Endothelial cell of umbilical vein (primary cell): ENCODE measurements around the gene FIGLA. TPM values are rescaled to one million over a fixed set of nuclear protein-coding genes. Genes with fewer than 3 reads are reported as not detected.

Experiments used
- BruUV-seq: library from RNA; stranded (reverse); fragments of 400-500 nt; replicated peaks from 2 replicates; lab custom pipeline; 2021; lab: Mats Ljungman, UMichigan
- CTCF ChIA-PET: fragments of 300-600, 350-600 bp; sonication (Branson Sonifier 250); formaldehyde crosslinking; loops from one replicate; lab custom pipeline; 2021; ENCODE audit warnings: antibody characterized with exemption, inconsistent platforms; lab: Charles Lee
- POLR2A ChIA-PET: fragments of 300-600, 350-600 bp; sonication (Branson Sonifier 250); formaldehyde crosslinking; loops from one replicate; lab custom pipeline; 2021; ENCODE audit warnings: antibody characterized with exemption, inconsistent platforms; lab: Charles Lee
- DNase-seq: peaks from one replicate; pipeline ENCODE4 v3.0.0-alpha.2; 2011; ENCODE audit warnings: low read depth, low spot score
- FAIRE-seq: peaks from 2 replicates; lab custom pipeline; 2011; peaks lifted over from hg19 to GRCh38; lab: Jason Lieb, UNC
- H2AFZ ChIP-seq: 2 replicates; pipeline ENCODE4 v1.6.0; 2012; ENCODE audit warnings: low read depth, low read length, control low read depth, inconsistent platforms
- H3K27ac ChIP-seq: 2 replicates; pipeline ENCODE4 v1.5.1; 2011; ENCODE audit warnings: low read depth, mild to moderate bottlenecking, control low read depth, low read length, moderate library complexity; ENCODE audit not compliant: insufficient read depth
- H3K27me3 ChIP-seq, 2 experiments: 2 replicates each; pipeline versions ENCODE4 v1.6.0 to v1.6.1; 2011; ENCODE audit warnings: low read length in 2 of 2, mixed read lengths in 1 of 2; ENCODE audit not compliant: control insufficient read depth in 2 of 2, insufficient read depth in 2 of 2
- H3K36me3 ChIP-seq, 2 experiments: 2 replicates in 1 of 2; 3 replicates in 1 of 2; pipeline ENCODE4 v1.5.1; 2011; ENCODE audit warnings: low read length in 2 of 2, mild to moderate bottlenecking in 1 of 2, moderate library complexity in 1 of 2; ENCODE audit not compliant: control insufficient read depth in 2 of 2, insufficient read depth in 2 of 2; ENCODE audit errors: extremely low read depth in 1 of 2
- H3K4me1 ChIP-seq: 3 replicates; pipeline ENCODE4 v1.5.1; 2011; ENCODE audit warnings: mild to moderate bottlenecking, low read length; ENCODE audit not compliant: control insufficient read depth, insufficient read depth; ENCODE audit errors: extremely low read depth
- H3K4me2 ChIP-seq: 2 replicates; pipeline ENCODE4 v1.6.1; 2011; ENCODE audit warnings: low read length, control low read depth, mixed read lengths; ENCODE audit not compliant: insufficient read depth
- H3K4me3 ChIP-seq, 3 experiments: fragments of 200-600 bp in 1 of 3; sonication (generic), shearing (Covaris generic) in 1 of 3; replicated peaks in 1 of 3; 2 replicates each; pipeline ENCODE4 v1.5.1; 2011 to 2016; ENCODE audit warnings: control low read depth in 3 of 3, low read length in 3 of 3, mild to moderate bottlenecking in 2 of 3, inconsistent platforms in 1 of 3, low read depth in 1 of 3, moderate library complexity in 1 of 3; ENCODE audit not compliant: insufficient read depth in 1 of 3
- H3K79me2 ChIP-seq: 2 replicates; pipeline ENCODE4 v1.6.0; 2012; ENCODE audit warnings: low read length, inconsistent platforms; ENCODE audit not compliant: control insufficient read depth, insufficient read depth
- H3K9ac ChIP-seq: replicated peaks from 2 replicates; pipeline ENCODE3; 2011; ENCODE audit warnings: low read length, control low read depth; ENCODE audit not compliant: insufficient read depth; ENCODE audit errors: extremely low read depth
- H3K9me1 ChIP-seq: replicated peaks from 3 replicates; pipeline ENCODE4 v1.6.0; 2011; ENCODE audit warnings: mild to moderate bottlenecking, low read length; ENCODE audit not compliant: control insufficient read depth, insufficient read depth; ENCODE audit errors: extremely low read depth
- H3K9me3 ChIP-seq: replicated peaks from 2 replicates; pipeline ENCODE4 v1.5.1; 2012; ENCODE audit warnings: low read length, inconsistent platforms; ENCODE audit not compliant: control insufficient read depth, insufficient read depth
- H4K20me1 ChIP-seq: replicated peaks from 2 replicates; pipeline ENCODE3; 2011; ENCODE audit warnings: mild to moderate bottlenecking, low read length; ENCODE audit not compliant: control insufficient read depth, insufficient read depth; ENCODE audit errors: extremely low read depth
- CTCF ChIP-seq, 2 donors: IDR thresholded peaks; 1 replicate in 1 of 2; 2 replicates in 1 of 2; pipeline ENCODE4 v1.5.1; 2011; ENCODE audit warnings: low read length in 2 of 2, mild to moderate bottlenecking in 2 of 2, moderate library complexity in 2 of 2, control low read depth in 1 of 2, inconsistent platforms in 1 of 2, low read depth in 1 of 2; ENCODE audit not compliant: insufficient read depth in 1 of 2; ENCODE audit errors: extremely low read depth in 1 of 2
- EZH2 ChIP-seq: IDR thresholded peaks from 2 replicates; pipeline ENCODE4 v1.6.1; 2012; ENCODE audit warnings: borderline replicate concordance, low read depth, mild to moderate bottlenecking, moderate library complexity, low read length, inconsistent platforms; ENCODE audit not compliant: severe bottlenecking
- FOS ChIP-seq: IDR thresholded peaks from 2 replicates; pipeline ENCODE4 v1.6.1; 2011; ENCODE audit warnings: mild to moderate bottlenecking, low read length, moderate library complexity, borderline replicate concordance; ENCODE audit not compliant: insufficient read depth
- GATA2 ChIP-seq: IDR thresholded peaks from 2 replicates; pipeline ENCODE4 v1.7.0; 2011; ENCODE audit warnings: low read depth, mild to moderate bottlenecking, moderate library complexity, mixed read lengths, low read length; ENCODE audit not compliant: insufficient read length, insufficient read depth
- JUN ChIP-seq: IDR thresholded peaks from 2 replicates; pipeline ENCODE4 v1.6.1; 2011; ENCODE audit warnings: borderline replicate concordance, low read depth; ENCODE audit not compliant: insufficient read length, insufficient read depth
- MAX ChIP-seq: IDR thresholded peaks from 2 replicates; pipeline ENCODE4 v1.6.1; 2011; ENCODE audit not compliant: insufficient read depth, insufficient read length
- MYC ChIP-seq: IDR thresholded peaks from one replicate; pipeline ENCODE4 v1.6.1; 2011; ENCODE audit warnings: mild to moderate bottlenecking, low read depth, low read length
- POLR2A ChIP-seq: IDR thresholded peaks from 2 replicates; pipeline ENCODE4 v1.6.1; 2012; ENCODE audit warnings: low read depth, mild to moderate bottlenecking, control low read depth, low read length
- POLR2AphosphoS5 ChIP-seq: IDR thresholded peaks from 2 replicates; pipeline ENCODE4 v1.6.1; 2012; ENCODE audit warnings: low read depth, mild to moderate bottlenecking, control low read depth, low read length, moderate library complexity; ENCODE audit not compliant: insufficient read depth
- dilution Hi-C: fragments of 300-500 bp; cut with MboI; formaldehyde crosslinking; loops from one replicate; pipeline ENCODE4 v1.15.0; 2019; ENCODE audit warnings: low sequenced_read_pairs; ENCODE audit not compliant: extremely low pct_ligation_motif_present
- intact Hi-C: fragments of 100-400 bp; cut with micrococcal nuclease; formaldehyde crosslinking; loops from one replicate; pipeline ENCODE4 v1.10.0; 2022
- polyA plus RNA-seq, 4 experiments: library from polyadenylated mRNA; depleted of rRNA in 3 of 4; stranded (reverse) in 3 of 4; unstranded in 1 of 4; fragments of >200 nt; gene quantifications; 2 replicates each; pipeline versions ENCODE4 v1.2.1 to v1.2.3, GENCODE V29; 2011 to 2012; ENCODE audit warnings: missing spikeins in 1 of 4
- total RNA-seq: library from RNA; stranded (reverse); gene quantifications from 2 replicates; pipeline ENCODE4 v1.2.3, GENCODE V29; 2021

Gene FIGLA
- total and polyA plus RNA-seq, 2 donors (not counting 3 experiments of a cell fraction or from before 2014, with no cell fraction given) = not detected

- no peaks in the 10 kb centered on the region for H3K36me3 ChIP-seq
- TF ChIP-seq CTCF (IDR thresholded peaks at IDR 0.05; ENCODE audit: extremely low read depth in 1 of 2, insufficient read depth in 1 of 2, low read depth in 1 of 2, low read length in 2 of 2) = no peak
- TF ChIP-seq MAX = no peak
- no peak for TF ChIP-seq MYC
- no peak for TF ChIP-seq POLR2A
- no peak for TF ChIP-seq FOS
- TF ChIP-seq POLR2AphosphoS5 = no peak
- TF ChIP-seq GATA2 = no peak
- no peak for TF ChIP-seq JUN
- TF ChIP-seq EZH2 = no peak
- FAIRE-seq (no peak), DNase-seq (no peak)
- H3K9me3 ChIP-seq = no peaks in the 10 kb centered on the region
- dilution Hi-C loops (no loop called here), intact Hi-C loops (no loop called here)
- ChIA-PET POLR2A (no interaction called here), CTCF (interaction anchor here (0.7 to 3.2 kb wide), 3 partner anchors 9 to 91 kb away, joined by 3 to 17 read pairs (median 5); partner anchors contain the start of gene FIGLA)
- BruUV-seq = no TSS peak
- no peak overlapping the region for H3K9ac ChIP-seq
- H3K79me2 ChIP-seq = no peaks in the 10 kb centered on the region
- H2AFZ ChIP-seq = no peak overlapping the region
- H3K4me1 ChIP-seq = no peaks in the 10 kb centered on the region
- no peaks in the 10 kb centered on the region for H3K9me1 ChIP-seq
- H3K4me2 ChIP-seq = no peak overlapping the region
- no peak overlapping the region for H3K27ac ChIP-seq
- no peaks in the 10 kb centered on the region for H4K20me1 ChIP-seq
- H3K27me3 ChIP-seq = peaks cover 21 to 22% of the 10 kb centered on the region in 2 experiments
- no peak overlapping the region for H3K4me3 ChIP-seq
These were observed 10.4 kb downstream of the FIGLA start for GRCh38 chr2:70779911-70780545.
